LNCAP (cell line): ENCODE data around the gene LTA.

Source experiments
- TF ChIP-seq, protein P1 (sequence below): fragments of 450-650 bp; IDR thresholded peaks from 2 replicates; pipeline ENCODE4 v1.5.1; 2017; ENCODE audit warnings: mild to moderate bottlenecking

Gene LTA

DNA sequence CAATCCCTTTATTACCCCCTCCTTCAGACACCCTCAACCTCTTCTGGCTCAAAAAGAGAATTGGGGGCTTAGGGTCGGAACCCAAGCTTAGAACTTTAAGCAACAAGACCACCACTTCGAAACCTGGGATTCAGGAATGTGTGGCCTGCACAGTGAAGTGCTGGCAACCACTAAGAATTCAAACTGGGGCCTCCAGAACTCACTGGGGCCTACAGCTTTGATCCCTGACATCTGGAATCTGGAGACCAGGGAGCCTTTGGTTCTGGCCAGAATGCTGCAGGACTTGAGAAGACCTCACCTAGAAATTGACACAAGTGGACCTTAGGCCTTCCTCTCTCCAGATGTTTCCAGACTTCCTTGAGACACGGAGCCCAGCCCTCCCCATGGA is 5.5 kb downstream of the LTA start:
- TF ChIP-seq, protein P1, sequence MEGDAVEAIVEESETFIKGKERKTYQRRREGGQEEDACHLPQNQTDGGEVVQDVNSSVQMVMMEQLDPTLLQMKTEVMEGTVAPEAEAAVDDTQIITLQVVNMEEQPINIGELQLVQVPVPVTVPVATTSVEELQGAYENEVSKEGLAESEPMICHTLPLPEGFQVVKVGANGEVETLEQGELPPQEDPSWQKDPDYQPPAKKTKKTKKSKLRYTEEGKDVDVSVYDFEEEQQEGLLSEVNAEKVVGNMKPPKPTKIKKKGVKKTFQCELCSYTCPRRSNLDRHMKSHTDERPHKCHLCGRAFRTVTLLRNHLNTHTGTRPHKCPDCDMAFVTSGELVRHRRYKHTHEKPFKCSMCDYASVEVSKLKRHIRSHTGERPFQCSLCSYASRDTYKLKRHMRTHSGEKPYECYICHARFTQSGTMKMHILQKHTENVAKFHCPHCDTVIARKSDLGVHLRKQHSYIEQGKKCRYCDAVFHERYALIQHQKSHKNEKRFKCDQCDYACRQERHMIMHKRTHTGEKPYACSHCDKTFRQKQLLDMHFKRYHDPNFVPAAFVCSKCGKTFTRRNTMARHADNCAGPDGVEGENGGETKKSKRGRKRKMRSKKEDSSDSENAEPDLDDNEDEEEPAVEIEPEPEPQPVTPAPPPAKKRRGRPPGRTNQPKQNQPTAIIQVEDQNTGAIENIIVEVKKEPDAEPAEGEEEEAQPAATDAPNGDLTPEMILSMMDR, result no peak

DNA sequence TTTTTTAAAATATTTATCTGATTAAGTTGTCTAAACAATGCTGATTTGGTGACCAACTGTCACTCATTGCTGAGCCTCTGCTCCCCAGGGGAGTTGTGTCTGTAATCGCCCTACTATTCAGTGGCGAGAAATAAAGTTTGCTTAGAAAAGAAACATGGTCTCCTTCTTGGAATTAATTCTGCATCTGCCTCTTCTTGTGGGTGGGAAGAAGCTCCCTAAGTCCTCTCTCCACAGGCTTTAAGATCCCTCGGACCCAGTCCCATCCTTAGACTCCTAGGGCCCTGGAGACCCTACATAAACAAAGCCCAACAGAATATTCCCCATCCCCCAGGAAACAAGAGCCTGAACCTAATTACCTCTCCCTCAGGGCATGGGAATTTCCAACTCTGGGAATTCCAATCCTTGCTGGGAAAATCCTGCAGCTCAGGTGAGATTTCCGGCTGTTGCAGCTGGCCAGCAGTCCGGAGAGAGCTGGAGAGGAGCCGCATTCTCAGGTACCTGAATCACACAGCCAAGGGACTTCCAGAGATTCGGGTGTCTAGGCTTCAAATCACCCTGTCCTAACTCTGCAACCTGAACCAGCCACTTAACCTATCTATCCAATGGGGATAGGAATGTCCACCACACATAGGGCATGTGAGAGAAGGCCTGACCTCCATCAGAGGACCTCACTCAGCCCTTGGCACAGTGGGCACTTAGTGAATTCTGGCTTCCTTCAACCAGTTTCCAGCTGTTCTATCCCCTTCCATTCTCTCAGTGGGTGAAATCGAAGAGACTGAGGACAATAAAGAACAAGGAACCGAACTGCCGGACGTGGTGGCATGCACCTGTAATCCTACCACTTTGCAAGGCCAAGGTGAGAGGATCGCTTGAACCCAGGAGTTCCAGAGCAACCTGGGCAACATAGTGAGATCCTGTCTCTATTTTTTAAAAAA is 6.4 kb downstream of the LTA start:
- TF ChIP-seq, protein P1, result no peak

GRCh38 chr6:31579119-31579505 is 7.0 kb downstream of the LTA start:
- TF ChIP-seq, protein P1, result no peak

GRCh38 chr6:31579546-31580437 is 7.7 kb downstream of the LTA start:
- TF ChIP-seq, protein P1, result no peak

DNA sequence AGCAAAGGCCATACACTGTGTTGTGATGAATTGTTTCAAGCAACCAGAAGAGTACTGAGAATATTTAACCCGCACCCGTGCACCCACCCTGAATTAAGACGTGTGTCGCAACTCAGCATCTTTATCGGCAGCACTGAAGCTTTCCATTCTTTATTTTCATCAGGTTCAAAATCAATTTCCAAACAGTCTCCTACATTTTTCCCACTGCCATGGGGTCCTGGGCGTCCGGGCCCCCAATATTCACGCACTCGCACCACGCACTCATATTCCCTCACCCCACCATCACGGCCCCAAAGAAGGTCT is 8.3 kb downstream of the LTA start:
- TF ChIP-seq, protein P1, result no peak

DNA sequence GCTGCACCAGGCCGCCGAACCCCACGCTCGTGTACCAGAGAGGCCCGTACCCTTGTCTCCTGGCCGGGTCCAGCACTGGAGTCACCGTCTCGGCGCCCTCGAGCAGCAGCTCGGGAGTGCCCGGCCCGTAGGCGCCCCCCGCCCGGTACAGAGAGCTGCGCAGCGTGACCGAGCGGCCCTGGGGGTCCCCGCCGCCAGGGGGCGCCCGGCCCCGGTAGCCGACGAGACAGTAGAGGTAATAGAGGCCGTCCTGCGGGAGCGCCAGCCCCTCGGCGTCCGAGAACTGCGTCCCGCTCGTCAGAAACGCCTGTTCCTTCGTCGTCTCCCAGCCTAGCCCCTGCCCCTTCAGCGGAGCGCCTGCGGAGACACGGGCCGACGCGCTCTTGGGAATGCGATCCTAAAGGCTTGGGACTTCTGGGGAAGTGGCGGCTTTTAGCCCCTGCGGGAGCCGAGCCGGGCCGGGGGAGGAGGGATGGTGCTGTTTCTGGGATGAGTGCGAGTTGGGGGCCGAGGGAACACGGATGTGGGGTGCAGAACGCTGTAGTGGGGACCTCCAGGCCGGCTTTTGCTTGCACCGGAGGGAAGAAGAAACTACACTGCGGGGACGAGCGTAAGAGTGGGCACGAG is 8.8 kb downstream of the LTA start:
- TF ChIP-seq, protein P1, result peak; percentile 94

DNA sequence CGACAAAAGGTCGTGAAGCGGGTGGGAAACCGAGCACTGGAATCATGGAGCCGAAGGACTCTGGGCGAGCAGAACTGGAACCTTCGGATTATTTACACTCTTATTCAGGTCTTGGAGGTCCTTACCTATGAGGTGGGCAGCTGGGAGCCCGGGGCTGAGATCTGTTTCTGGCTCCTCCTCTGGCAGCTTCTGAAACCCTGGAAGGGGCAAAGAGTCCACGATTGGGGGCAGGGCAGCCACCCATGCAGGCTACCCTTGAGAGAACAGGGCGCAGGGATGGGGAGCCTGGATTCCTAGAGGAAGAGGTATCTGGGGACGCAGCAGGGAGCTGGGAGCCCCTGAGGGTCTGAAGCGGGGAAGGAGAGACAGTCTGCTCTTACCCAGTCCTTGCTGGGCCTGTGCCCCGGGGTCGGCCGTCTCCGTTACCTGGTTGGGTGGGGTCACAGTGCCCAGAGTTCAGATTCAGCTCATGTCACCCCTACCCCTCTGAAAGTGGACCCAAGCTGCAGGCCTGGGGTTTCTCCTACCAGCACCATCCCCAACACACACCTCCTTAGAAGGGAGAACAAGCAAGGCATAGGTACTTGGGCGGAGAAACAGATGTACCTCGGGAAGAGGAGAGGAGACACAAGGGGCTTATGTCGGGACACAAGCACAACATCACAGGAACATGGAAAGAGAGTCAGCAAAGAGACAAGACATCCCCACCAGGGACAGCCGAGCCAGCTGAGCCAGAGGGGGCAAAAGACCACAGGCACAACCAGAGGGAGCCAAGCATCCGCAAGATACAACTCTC is 9.5 kb downstream of the LTA start:
- TF ChIP-seq, protein P1, result no peak
